Measurements from ENCODE around the gene ODAD3. TPM values are rescaled to one million over a fixed set of nuclear protein-coding genes. Genes with fewer than 3 reads are reported as not detected.

The ODAD3 gene
- total RNA-seq = 0.32 and 0.36 TPM in 2 replicates

GRCh38 chr19:11435057-11435832 is at the start of gene ODAD3, which contains the start of gene PRKCSH:
Gene ODAD3 (minus strand): TSS chr19:11435121. CDS start chr19:11435016, 105 bp downstream.
Gene PRKCSH (plus strand): TSS chr19:11435635. CDS start chr19:11436118, 483 bp downstream.

DNA sequence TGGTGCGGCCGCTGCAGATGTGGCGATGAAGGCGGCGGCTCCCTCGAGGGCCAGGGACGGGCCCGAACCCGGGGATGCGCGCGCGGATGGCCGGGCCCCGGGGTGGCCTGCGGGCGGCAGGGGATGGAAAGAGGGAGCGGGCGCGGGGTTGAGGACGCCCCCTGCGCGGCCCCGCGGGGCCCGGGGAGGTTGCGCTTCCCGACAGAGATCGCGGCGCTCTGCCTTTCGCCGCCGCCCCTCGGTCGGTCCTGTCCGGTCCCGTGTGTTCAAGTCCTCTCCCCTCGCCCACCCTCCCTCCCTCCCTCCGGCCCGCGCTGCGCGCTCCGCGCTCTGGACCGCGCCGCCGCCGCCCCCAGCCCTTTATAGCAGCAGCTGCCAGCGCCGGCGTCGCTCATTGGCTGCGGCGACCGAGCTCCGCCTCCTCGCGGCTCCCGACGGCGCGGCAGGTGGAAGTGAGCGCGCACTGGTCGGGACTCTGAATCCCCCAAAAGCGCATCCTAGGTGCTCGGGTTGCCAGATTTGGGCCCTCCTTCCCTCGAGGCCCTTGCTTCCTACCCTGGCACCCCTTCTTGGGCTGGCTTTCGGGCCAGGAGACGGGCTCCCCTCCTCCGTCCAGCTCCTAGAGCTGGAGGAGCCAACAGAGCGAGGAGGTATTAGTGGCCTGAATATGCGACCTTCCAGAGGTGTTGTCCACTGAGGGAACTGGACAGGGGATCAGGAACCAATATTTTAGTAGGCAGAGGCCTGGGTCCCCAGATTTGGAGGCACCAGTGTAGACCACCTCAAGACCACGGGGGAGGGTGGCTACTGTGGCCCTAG is 46.0 kb upstream of the ODAD3 start, which contains the start of gene ELAVL3:
TSS of gene ELAVL3 (minus strand) at position 332 of the 819 bp plus-strand sequence. CDS start 438 bp downstream, outside the sequence.

GRCh38 chr19:11418549-11419506 is 16.1 kb downstream of the ODAD3 start, which contains the start of gene RGL3:
Gene RGL3 (minus strand): TSS chr19:11419314. CDS start chr19:11419278, 36 bp downstream.

GRCh38 chr19:11374433-11375142 is 60.3 kb downstream of the ODAD3 start, which contains the start of gene SWSAP1:
Gene SWSAP1 (plus strand): TSS chr19:11374666. CDS start chr19:11374681, 15 bp downstream.

Small RNA genes within 50 kb of the gene (small RNA-seq; reads per million reads assigned to genes)
- not detected for gene RF00019

Other genes with a start within 250 kb of the ODAD3 start
- gene KANK2, start 237.6 kb downstream of the ODAD3 start, total RNA-seq = 378 and 380 TPM in 2 replicates
- not detected in 2 replicates for gene ANGPTL8, start 195.5 kb downstream of the ODAD3 start, total RNA-seq
- 15.9 and 19.3 TPM in 2 replicates for gene DOCK6, start 172.6 kb downstream of the ODAD3 start, total RNA-seq
- not detected in 2 replicates for gene TSPAN16, start 139.0 kb downstream of the ODAD3 start, total RNA-seq
- 23.7 and 24.3 TPM in 2 replicates for gene RAB3D, start 95.5 kb downstream of the ODAD3 start, total RNA-seq
- gene TMEM205, start 88.9 kb downstream of the ODAD3 start, total RNA-seq = 51.1 and 82.2 TPM in 2 replicates
- 6.1 and 10.5 TPM in 2 replicates for gene CCDC159, start 88.6 kb downstream of the ODAD3 start, total RNA-seq
- 24.2 and 26.5 TPM in 2 replicates for gene PLPPR2, start 79.7 kb downstream of the ODAD3 start, total RNA-seq
- gene SWSAP1, start 60.5 kb downstream of the ODAD3 start, total RNA-seq = 0.97 TPM in 2 replicates
- 2.3 and 2.8 TPM in 2 replicates for gene EPOR, start 50.8 kb downstream of the ODAD3 start, total RNA-seq
- 0.16 and 1.6 TPM in 2 replicates for gene RGL3, start 15.8 kb downstream of the ODAD3 start, total RNA-seq
- 131 and 134 TPM in 2 replicates for gene PRKCSH, start 514 bp upstream of the ODAD3 start, total RNA-seq
- gene ELAVL3, start 45.9 kb upstream of the ODAD3 start, total RNA-seq = 0.73 TPM in 1 of 2 replicates, not detected in the other
- 5.2 and 6.8 TPM in 2 replicates for gene ZNF653, start 70.7 kb upstream of the ODAD3 start, total RNA-seq
- gene ECSIT, start 94.0 kb upstream of the ODAD3 start, total RNA-seq = 28.8 and 33.6 TPM in 2 replicates
- 8.4 and 13.2 TPM in 2 replicates for gene CNN1, start 103.7 kb upstream of the ODAD3 start, total RNA-seq
- 30.8 TPM in 2 replicates for gene ELOF1, start 124.1 kb upstream of the ODAD3 start, total RNA-seq
- gene ACP5, start 142.5 kb upstream of the ODAD3 start, total RNA-seq = 0.61 and 1.3 TPM in 2 replicates
- gene ZNF627, start 162.4 kb upstream of the ODAD3 start, total RNA-seq = 13.5 and 19.0 TPM in 2 replicates

All from hair follicle dermal papilla cell (primary cell).